Body of pancreas (tissue), 4 donors: ENCODE data around the gene GALNTL6.

ENCODE experiments used
- POLR2A ChIP-seq, 3 donors: fragments of 450-650 bp; IDR thresholded peaks; one replicate each; pipeline ENCODE4 v1.6.1; 2016; ENCODE audit warnings: antibody characterized with exemption in 3 of 3, mild to moderate bottlenecking in 2 of 3
- TF ChIP-seq, protein P1 (sequence below), 7 experiments: fragments of 450-650 bp in 4 of 7; fragments of 200-600 bp in 3 of 7; sonication (generic) in 3 of 7; IDR thresholded peaks; one replicate each; pipeline ENCODE4 v1.5.1; 2016 to 2019; ENCODE audit warnings: antibody characterized with exemption in 7 of 7

DNA sequence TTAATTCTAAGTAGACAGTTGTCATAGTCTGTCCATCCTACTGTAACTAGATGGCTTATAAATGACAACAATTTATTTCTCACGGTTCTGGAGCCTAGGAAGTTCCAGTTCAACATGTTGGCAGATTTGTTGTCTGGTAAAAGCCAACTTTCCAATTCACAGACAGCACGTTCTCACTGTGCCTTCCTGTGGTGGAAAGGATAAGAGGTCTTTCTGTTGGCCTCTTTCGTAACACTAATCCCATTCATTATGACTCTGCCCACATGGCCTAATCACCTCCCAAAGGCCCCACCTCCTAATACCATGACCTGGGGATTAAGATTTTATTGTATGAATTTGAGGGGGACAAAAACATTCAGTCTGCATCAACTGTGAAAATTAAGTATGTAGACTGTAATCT, 83.2 kb downstream of the GALNTL6 start:
- TF ChIP-seq, protein P1, sequence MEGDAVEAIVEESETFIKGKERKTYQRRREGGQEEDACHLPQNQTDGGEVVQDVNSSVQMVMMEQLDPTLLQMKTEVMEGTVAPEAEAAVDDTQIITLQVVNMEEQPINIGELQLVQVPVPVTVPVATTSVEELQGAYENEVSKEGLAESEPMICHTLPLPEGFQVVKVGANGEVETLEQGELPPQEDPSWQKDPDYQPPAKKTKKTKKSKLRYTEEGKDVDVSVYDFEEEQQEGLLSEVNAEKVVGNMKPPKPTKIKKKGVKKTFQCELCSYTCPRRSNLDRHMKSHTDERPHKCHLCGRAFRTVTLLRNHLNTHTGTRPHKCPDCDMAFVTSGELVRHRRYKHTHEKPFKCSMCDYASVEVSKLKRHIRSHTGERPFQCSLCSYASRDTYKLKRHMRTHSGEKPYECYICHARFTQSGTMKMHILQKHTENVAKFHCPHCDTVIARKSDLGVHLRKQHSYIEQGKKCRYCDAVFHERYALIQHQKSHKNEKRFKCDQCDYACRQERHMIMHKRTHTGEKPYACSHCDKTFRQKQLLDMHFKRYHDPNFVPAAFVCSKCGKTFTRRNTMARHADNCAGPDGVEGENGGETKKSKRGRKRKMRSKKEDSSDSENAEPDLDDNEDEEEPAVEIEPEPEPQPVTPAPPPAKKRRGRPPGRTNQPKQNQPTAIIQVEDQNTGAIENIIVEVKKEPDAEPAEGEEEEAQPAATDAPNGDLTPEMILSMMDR (IDR thresholded peaks at IDR 0.05), result no peak
- no peak for TF ChIP-seq POLR2A (IDR thresholded peaks at IDR 0.05)
